T-cell (primary cell): ENCODE measurements around the gene CCL25. TPM values are rescaled to one million over a fixed set of nuclear protein-coding genes. Genes with fewer than 3 reads are reported as not detected.

Source experiments
- total RNA-seq, 35 experiments: library from RNA in 6 of 35; stranded (reverse) in 6 of 35; fragments of 120-200 nt in 1 of 35; gene quantifications; one replicate each; pipeline versions ENCODE4 v1.2.1 to v1.2.4 and lab custom pipeline; 2013 to 2026

Gene CCL25
- total RNA-seq, 5 donors from 2014 or later (not counting 1 experiment from before 2014, with no cell fraction given), result 1.4 TPM; not detected in 4

Other genes with a start within 250 kb of the CCL25 start
- gene EVI5L, start 222.5 kb upstream of the CCL25 start, total RNA-seq, result 10 to 100 TPM in 4 of 5 donors, 1 to 10 TPM in 1; 9.6 to 15.1 (median 13.7) TPM
- under 1 TPM; 0.28 to 0.85 (median 0.36) TPM for gene PRR36, start 178.4 kb upstream of the CCL25 start, total RNA-seq
- gene LRRC8E, start 164.2 kb upstream of the CCL25 start, total RNA-seq, result under 1 TPM in 1 of 5 donors, not detected in 4; 0.06 TPM
- 10 to 100 TPM; 68.1 to 93.1 (median 73.5) TPM for gene MAP2K7, start 148.9 kb upstream of the CCL25 start, total RNA-seq
- gene TGFBR3L, start 137.9 kb upstream of the CCL25 start, total RNA-seq, result 1 to 10 TPM in 3 of 5 donors, under 1 TPM in 2; 0.76 to 4.5 (median 1.3) TPM
- 10 to 100 TPM in 4 of 5 donors, 1 to 10 TPM in 1; 9.0 to 22.9 (median 18.6) TPM for gene SNAPC2, start 132.4 kb upstream of the CCL25 start, total RNA-seq
- gene CTXN1, start 126.6 kb upstream of the CCL25 start, total RNA-seq, result under 1 TPM in 4 of 5 donors, not detected in 1; 0.19 to 0.47 (median 0.30) TPM
- gene TIMM44, start 109.1 kb upstream of the CCL25 start, total RNA-seq, result 10 to 100 TPM; 72.7 to 99.4 (median 90.3) TPM
- 10 to 100 TPM; 33.6 to 62.1 (median 57.1) TPM for gene ELAVL1, start 47.1 kb upstream of the CCL25 start, total RNA-seq
- under 1 TPM in 2 of 5 donors, not detected in 3; 0.03 TPM for gene FBN3, start 96.8 kb downstream of the CCL25 start, total RNA-seq
- gene CERS4, start 156.6 kb downstream of the CCL25 start, total RNA-seq, result 10 to 100 TPM; 23.1 to 46.9 (median 29.0) TPM